ACC112 (cell line): ENCODE results near the gene NCKAP1.

Source experiments
- H2AFZ ChIP-seq: fragments of 200-600 bp; sonication (generic); one replicate; pipeline ENCODE4 v1.6.0; 2017; ENCODE audit warnings: antibody characterized with exemption, low read length; ENCODE audit not compliant: unreplicated experiment
- H3K27ac ChIP-seq: fragments of 200-600 bp; sonication (generic); 2 replicates; pipeline ENCODE4 v1.5.1; 2014; ENCODE audit warnings: low read depth, mild to moderate bottlenecking, antibody characterized with exemption, low read length, moderate library complexity
- H3K27me3 ChIP-seq: fragments of 200-600 bp; sonication (generic); 2 replicates; pipeline ENCODE4 v1.6.1; 2014; ENCODE audit warnings: mild to moderate bottlenecking, antibody characterized with exemption, low read length, moderate library complexity, mixed read lengths; ENCODE audit not compliant: insufficient read depth
- H3K36me3 ChIP-seq: fragments of 200-600 bp; sonication (generic); 2 replicates; pipeline ENCODE4 v1.6.1; 2016; ENCODE audit warnings: mild to moderate bottlenecking, antibody characterized with exemption, low read length, moderate library complexity, mixed read lengths; ENCODE audit not compliant: insufficient read depth
- H3K4me1 ChIP-seq: fragments of 200-600 bp; sonication (generic); one replicate; pipeline ENCODE4 v1.6.1; 2016; ENCODE audit warnings: low read length, mixed read lengths; ENCODE audit not compliant: insufficient read depth, unreplicated experiment, control insufficient read depth
- H3K4me3 ChIP-seq: fragments of 200-600 bp; sonication (generic); 2 replicates; pipeline ENCODE4 v1.5.1; 2014; ENCODE audit warnings: mild to moderate bottlenecking, low read depth, low read length
- H3K79me2 ChIP-seq: fragments of 200-600 bp; sonication (generic); one replicate; pipeline ENCODE4 v1.6.0; 2016; ENCODE audit warnings: low read length; ENCODE audit not compliant: control insufficient read depth, unreplicated experiment, insufficient read depth

NCKAP1 gene

GRCh38 chr2:182912518-182912915 is 125.7 kb downstream of the NCKAP1 start:
- Histone ChIP-seq H3K27me3 (no peaks in the 10 kb centered on the region), H3K27ac (no peak overlapping the region), H3K4me1 (peaks cover 21% of the 10 kb centered on the region), H3K79me2 (peaks cover 3% of the 10 kb centered on the region), H3K36me3 (peaks cover 38% of the 10 kb centered on the region), H3K4me3 (no peak overlapping the region), H2AFZ (no peak overlapping the region)

DNA sequence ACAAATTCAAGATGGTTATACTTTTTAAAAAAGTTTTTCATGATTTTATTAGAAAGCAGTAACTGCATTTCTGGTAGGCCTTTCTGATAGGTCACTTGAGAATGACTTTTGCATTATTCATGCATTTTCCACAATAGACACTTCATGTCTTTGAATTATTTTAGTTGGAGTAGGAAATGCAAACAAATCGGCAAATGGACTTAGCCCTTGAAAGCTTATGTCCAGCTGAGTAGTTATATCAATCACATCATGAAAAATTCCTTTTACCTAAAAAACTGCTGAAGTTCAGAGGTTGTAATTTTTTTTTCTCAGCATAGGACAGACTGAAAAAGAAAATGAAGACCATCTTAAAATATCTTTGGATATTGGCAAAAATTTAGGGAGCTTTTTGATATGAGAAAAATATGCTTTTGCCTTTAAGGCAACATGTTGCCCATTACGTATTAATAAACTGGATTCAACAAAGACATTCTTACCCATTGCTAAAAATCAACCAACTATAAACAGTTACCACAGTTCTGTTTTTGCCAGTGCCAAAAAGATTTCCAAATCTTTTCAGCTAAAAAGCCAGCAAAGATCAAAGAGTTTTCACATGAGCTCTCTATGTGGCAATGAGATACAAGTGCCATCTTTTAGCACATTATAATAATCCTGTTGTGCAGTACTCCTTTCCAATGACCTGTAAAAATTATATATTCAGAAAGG is 126.3 kb downstream of the NCKAP1 start:
- no peak overlapping the region for H3K27ac ChIP-seq
- no peaks in the 10 kb centered on the region for H3K27me3 ChIP-seq
- H3K4me1 ChIP-seq: peaks cover 22% of the 10 kb centered on the region
- H3K36me3 ChIP-seq: peaks cover 38% of the 10 kb centered on the region
- H3K79me2 ChIP-seq: peaks cover 3% of the 10 kb centered on the region
- no peak overlapping the region for H2AFZ ChIP-seq
- no peak overlapping the region for H3K4me3 ChIP-seq

GRCh38 chr2:182910965-182911364 is 127.3 kb downstream of the NCKAP1 start:
- peaks cover 38% of the 10 kb centered on the region for H3K36me3 ChIP-seq
- H3K27ac ChIP-seq: no peak overlapping the region
- no peak overlapping the region for H3K4me3 ChIP-seq
- no peak overlapping the region for H2AFZ ChIP-seq
- no peaks in the 10 kb centered on the region for H3K27me3 ChIP-seq
- H3K79me2 ChIP-seq: peaks cover 3% of the 10 kb centered on the region
- H3K4me1 ChIP-seq: peaks cover 16% of the 10 kb centered on the region

DNA sequence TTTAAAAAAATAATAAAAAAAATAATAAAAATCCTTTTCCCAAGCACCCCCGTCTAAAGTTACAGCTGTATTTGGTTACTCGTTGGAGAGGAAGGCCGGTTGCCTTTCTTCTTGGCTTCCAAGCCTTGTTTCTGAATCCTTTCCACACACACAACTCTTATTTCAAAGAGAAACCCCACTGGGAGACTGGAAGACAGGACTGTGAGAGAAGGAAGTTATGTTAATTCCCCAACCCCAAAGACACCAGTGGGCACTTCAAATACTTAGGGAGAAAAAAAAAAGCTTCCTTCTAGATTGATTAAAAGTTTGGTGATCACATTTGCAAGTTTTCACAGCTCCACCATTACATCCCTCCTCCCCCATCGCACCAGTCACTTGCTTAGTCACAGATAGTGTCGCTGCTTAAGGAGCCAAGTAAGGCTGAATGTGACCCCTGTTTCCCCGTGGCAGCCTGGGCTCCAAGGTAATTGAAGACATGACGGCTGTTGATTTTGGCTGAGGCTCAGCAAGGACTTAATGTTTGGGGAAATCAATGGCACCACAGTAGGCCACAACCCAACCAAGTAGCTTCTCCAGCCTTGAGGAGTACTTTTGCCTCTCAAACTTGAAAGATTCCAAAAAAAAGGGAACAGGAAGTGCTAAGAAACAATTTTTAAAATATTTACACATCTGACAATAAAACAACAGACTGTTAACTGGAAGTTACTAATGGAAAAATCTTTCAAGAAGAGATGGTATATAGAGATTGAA is 131.0 kb downstream of the NCKAP1 start:
- no peaks in the 10 kb centered on the region for H3K79me2 ChIP-seq
- no peak overlapping the region for H3K4me3 ChIP-seq
- peaks cover 5% of the 10 kb centered on the region for H3K4me1 ChIP-seq
- H3K36me3 ChIP-seq: peaks cover 21% of the 10 kb centered on the region
- H2AFZ ChIP-seq: no peak overlapping the region
- no peaks in the 10 kb centered on the region for H3K27me3 ChIP-seq
- H3K27ac ChIP-seq: no peak overlapping the region

- no peaks in the 10 kb centered on the region for H3K79me2 ChIP-seq
- H3K4me1 ChIP-seq: peaks cover 5% of the 10 kb centered on the region
- H3K4me3 ChIP-seq: no peak overlapping the region
- no peak overlapping the region for H3K27ac ChIP-seq
- H3K27me3 ChIP-seq: no peaks in the 10 kb centered on the region
- H2AFZ ChIP-seq: no peak overlapping the region
- H3K36me3 ChIP-seq: peaks cover 18% of the 10 kb centered on the region
Observed at GRCh38 chr2:182906454-182906853, 131.8 kb downstream of the NCKAP1 start.

- no peaks in the 10 kb centered on the region for H3K27me3 ChIP-seq
- peaks cover 5% of the 10 kb centered on the region for H3K4me1 ChIP-seq
- peaks cover 12% of the 10 kb centered on the region for H3K36me3 ChIP-seq
- no peaks in the 10 kb centered on the region for H3K79me2 ChIP-seq
- H2AFZ ChIP-seq: no peak overlapping the region
- H3K27ac ChIP-seq: no peak overlapping the region
- H3K4me3 ChIP-seq: no peak overlapping the region
Observed at GRCh38 chr2:182904844-182905243, 133.4 kb downstream of the NCKAP1 start.

DNA sequence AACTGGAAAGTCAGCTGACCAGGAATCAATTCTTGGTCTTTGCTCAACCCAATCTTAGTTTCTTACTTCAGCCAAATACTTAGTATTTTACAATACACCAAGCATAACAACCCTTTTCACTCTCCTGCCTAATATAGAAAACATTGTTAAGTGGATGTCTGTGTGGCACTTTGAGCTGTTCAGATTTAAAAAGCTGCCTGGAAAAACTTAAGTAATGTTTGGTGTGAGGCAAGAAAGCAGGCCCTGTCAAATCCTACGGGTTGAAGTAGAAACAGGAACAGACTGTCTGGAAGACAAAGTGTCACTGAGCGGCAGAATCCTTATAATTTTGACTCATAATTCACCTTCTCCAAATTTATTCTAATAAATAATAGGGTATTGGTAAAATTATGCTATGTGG is 134.7 kb downstream of the NCKAP1 start:
- Histone ChIP-seq H3K36me3 (peaks cover 4% of the 10 kb centered on the region), H3K79me2 (no peaks in the 10 kb centered on the region), H3K4me3 (no peak overlapping the region), H3K4me1 (peaks cover 5% of the 10 kb centered on the region), H3K27ac (no peak overlapping the region), H2AFZ (no peak overlapping the region), H3K27me3 (no peaks in the 10 kb centered on the region)

- no peak overlapping the region for H2AFZ ChIP-seq
- H3K79me2 ChIP-seq: no peaks in the 10 kb centered on the region
- no peak overlapping the region for H3K27ac ChIP-seq
Observed at GRCh38 chr2:182901748-182902147, 136.5 kb downstream of the NCKAP1 start.

DNA sequence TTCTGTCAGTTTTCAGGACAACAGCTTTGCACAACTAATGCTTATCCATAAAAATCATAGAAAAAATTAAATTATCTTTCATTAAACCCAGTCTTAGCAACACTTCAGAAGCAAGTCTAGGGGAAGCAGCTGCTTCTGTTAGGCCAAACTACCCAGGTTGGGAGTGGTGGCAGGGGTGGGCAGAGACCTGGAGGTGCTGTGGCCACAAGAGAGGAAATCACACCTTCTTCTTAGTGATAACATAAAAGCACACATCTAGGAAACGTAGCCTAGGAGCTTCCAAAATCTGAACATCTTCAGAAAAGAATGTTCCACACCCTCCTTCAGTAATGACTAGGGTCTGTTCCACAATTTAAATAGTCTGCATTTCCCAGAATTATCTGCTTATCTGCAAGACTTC is 139.5 kb downstream of the NCKAP1 start:
- Histone ChIP-seq H3K36me3 (no peaks in the 10 kb centered on the region), H3K4me3 (no peak overlapping the region), H3K27me3 (no peaks in the 10 kb centered on the region), H2AFZ (no peak overlapping the region), H3K79me2 (no peaks in the 10 kb centered on the region), H3K4me1 (no peaks in the 10 kb centered on the region), H3K27ac (no peak overlapping the region)

More at GRCh38 chr2:182901748-182902147, 136.5 kb downstream of the NCKAP1 start:
- no peak overlapping the region for H3K4me3 ChIP-seq
- peaks cover 3% of the 10 kb centered on the region; the same call in 1 of the 2 replicates for H3K36me3 ChIP-seq
- no peaks in the 10 kb centered on the region for H3K4me1 ChIP-seq
- H3K27me3 ChIP-seq: no peaks in the 10 kb centered on the region

DNA sequence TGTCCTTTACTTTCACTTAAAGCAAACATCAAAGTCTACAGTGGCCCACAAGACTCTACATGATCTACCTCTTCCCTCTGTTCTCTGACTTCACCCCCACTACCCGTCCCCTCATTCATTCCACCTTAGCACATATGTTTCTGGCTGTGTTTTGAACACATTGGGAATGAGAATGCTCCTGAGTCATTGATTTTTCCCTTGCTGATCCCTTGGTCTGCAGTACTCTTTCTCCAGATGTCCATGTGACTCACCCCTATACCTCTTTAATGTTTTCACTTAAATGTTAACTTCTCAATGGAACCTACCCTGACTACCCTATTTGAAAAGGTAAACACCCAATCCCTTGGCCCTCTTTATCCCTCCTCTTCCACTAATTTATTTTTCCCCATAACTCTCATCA is 141.1 kb downstream of the NCKAP1 start:
- no peaks in the 10 kb centered on the region for H3K4me1 ChIP-seq
- no peaks in the 10 kb centered on the region for H3K36me3 ChIP-seq
- no peak overlapping the region for H2AFZ ChIP-seq
- H3K79me2 ChIP-seq: no peaks in the 10 kb centered on the region
- no peak overlapping the region for H3K27ac ChIP-seq
- no peak overlapping the region for H3K4me3 ChIP-seq
- no peaks in the 10 kb centered on the region for H3K27me3 ChIP-seq

DNA sequence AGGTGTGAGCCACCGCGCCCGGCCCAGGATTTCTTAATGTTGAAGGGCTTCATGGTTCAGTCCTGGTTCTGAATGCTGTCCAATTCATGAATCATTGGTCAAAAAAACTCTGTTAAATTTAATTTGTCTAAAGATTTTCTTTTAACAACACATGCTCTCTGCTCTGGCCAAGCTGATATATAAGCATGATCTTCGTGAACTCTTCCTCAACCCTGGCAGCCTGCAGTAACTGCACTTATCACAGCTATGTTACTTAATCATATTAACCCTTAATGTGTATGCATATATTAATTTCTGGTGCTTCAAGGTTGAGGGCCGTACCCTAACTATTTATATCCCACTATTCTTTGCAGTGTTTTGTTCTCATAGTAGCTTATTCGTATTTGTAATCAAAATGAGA is 142.5 kb downstream of the NCKAP1 start:
- no peaks in the 10 kb centered on the region for H3K4me1 ChIP-seq
- H3K27ac ChIP-seq: no peak overlapping the region
- H3K79me2 ChIP-seq: no peaks in the 10 kb centered on the region
- H2AFZ ChIP-seq: no peak overlapping the region
- H3K36me3 ChIP-seq: no peaks in the 10 kb centered on the region
- H3K4me3 ChIP-seq: no peak overlapping the region
- H3K27me3 ChIP-seq: no peaks in the 10 kb centered on the region
